ENCODE results near the gene STON2. TPM values are rescaled to one million over a fixed set of nuclear protein-coding genes. Genes with fewer than 3 reads are reported as not detected.
A peak's percentile ranks its signal among the peaks of the same experiment; 100 is the strongest.
"Not testable (repeated sequence)": the region's sequence is repeated elsewhere in the genome, so short reads cannot be mapped to it uniquely, and the experiment has no call there.

The STON2 gene
- total and polyA plus RNA-seq, 2 of the 13 experiments (the other 11 are each of a cell fraction or from before 2014, with no cell fraction given), result 2.1 to 11.0 TPM

- DNase-seq (ENCODE audit: low spot score), result no peak
- no peak overlapping the region for H3K4me3 ChIP-seq (replicated peaks in 1 of 3; ENCODE audit: insufficient read depth in 1 of 3, low read depth in 2 of 3, low read length in 3 of 3)
- no peak overlapping the region for H3K9ac ChIP-seq (ENCODE audit: insufficient read depth, low read depth, low read length)
- no peaks in the 10 kb centered on the region for H3K4me1 ChIP-seq (ENCODE audit: insufficient read depth, low read length)
- peaks cover 6% of the 10 kb centered on the region for H3K9me3 ChIP-seq (ENCODE audit: low read length)
- 0% methylated on average over 1 of the region's 1 CpG for WGBS (ENCODE audit: low lambda C conversion rate)
- ChIA-PET CTCF (ENCODE audit: low intra/inter-chr PET ratio, low total read pairs) (no interaction called here), POLR2A (no interaction called here)
- H3K36me3 ChIP-seq (replicated peaks in 1 of 2; ENCODE audit: control insufficient read depth in 1 of 2, insufficient read depth in 2 of 2, low read length in 2 of 2), result no peaks in the 10 kb centered on the region
- H3K4me2 ChIP-seq (ENCODE audit: low read depth, low read length), result no peak overlapping the region
- in situ Hi-C loops (cut with HindIII; ENCODE audit: extremely low pct_ligation_motif_present, low pct_unique_long_range_greater_than_20kb) (no loop called here), intact Hi-C loops (cut with micrococcal nuclease; ENCODE audit: unreplicated experiment) (no loop called here)
- FAIRE-seq, result no peak
- no peaks in the 10 kb centered on the region for H3K79me2 ChIP-seq (ENCODE audit: insufficient read depth, low read length)
- TF ChIP-seq POLR2AphosphoS5 (IDR thresholded peaks at IDR 0.05; ENCODE audit: low read depth, low read length) (no peak), ATF3 (CRISPR knock-in tag; IDR thresholded peaks at IDR 0.05) (no peak)
- H3K27ac ChIP-seq (ENCODE audit: extremely low read length, insufficient read depth, low read length), result no peak overlapping the region
- no peaks in the 10 kb centered on the region for H4K20me1 ChIP-seq (ENCODE audit: insufficient read depth, low read length)
- no peaks in the 10 kb centered on the region for H3K27me3 ChIP-seq (ENCODE audit: control insufficient read depth in 1 of 2, insufficient read depth in 2 of 2, low read length in 2 of 2)
- ATAC-seq, result no peak
- BruUV-seq (replicated peaks), result no TSS peak
- no peak overlapping the region for H2AFZ ChIP-seq (ENCODE audit: low read length)
These were observed 154.4 kb downstream of the STON2 start for GRCh38 chr14:81245771-81246170.

- BruUV-seq (replicated peaks); H3K9ac ChIP-seq (ENCODE audit: insufficient read depth, low read depth, low read length); CTCF ChIA-PET (ENCODE audit: low intra/inter-chr PET ratio, low total read pairs); H3K4me1 ChIP-seq (ENCODE audit: insufficient read depth, low read length); H2AFZ ChIP-seq (ENCODE audit: low read length); intact Hi-C loops (cut with micrococcal nuclease; ENCODE audit: unreplicated experiment); H3K4me3 ChIP-seq (replicated peaks in 1 of 3; ENCODE audit: insufficient read depth in 1 of 3, low read depth in 2 of 3, low read length in 3 of 3); in situ Hi-C loops (cut with HindIII; ENCODE audit: extremely low pct_ligation_motif_present, low pct_unique_long_range_greater_than_20kb); H3K4me2 ChIP-seq (ENCODE audit: low read depth, low read length); FAIRE-seq; DNase-seq (ENCODE audit: low spot score); H3K27ac ChIP-seq (ENCODE audit: extremely low read length, insufficient read depth, low read length); H3K9me3 ChIP-seq (ENCODE audit: low read length); ATAC-seq; H3K27me3 ChIP-seq (ENCODE audit: control insufficient read depth in 1 of 2, insufficient read depth in 2 of 2, low read length in 2 of 2); H3K36me3 ChIP-seq (replicated peaks in 1 of 2; ENCODE audit: control insufficient read depth in 1 of 2, insufficient read depth in 2 of 2, low read length in 2 of 2); H3K79me2 ChIP-seq (ENCODE audit: insufficient read depth, low read length); POLR2A ChIA-PET; H4K20me1 ChIP-seq (ENCODE audit: insufficient read depth, low read length): not testable (repeated sequence)
- 72% methylated on average over 23 of the region's 28 CpGs for WGBS (ENCODE audit: low lambda C conversion rate)
These were observed 155.7 kb downstream of the STON2 start for GRCh38 chr14:81244431-81244830.

- intact Hi-C loops (cut with micrococcal nuclease; ENCODE audit: unreplicated experiment) (no loop called here), in situ Hi-C loops (cut with HindIII; ENCODE audit: extremely low pct_ligation_motif_present, low pct_unique_long_range_greater_than_20kb) (no loop called here)
- no TSS peak for BruUV-seq (replicated peaks)
- no peak overlapping the region for H3K4me2 ChIP-seq (ENCODE audit: low read depth, low read length)
- ChIA-PET CTCF (ENCODE audit: low intra/inter-chr PET ratio, low total read pairs) (no interaction called here), POLR2A (no interaction called here)
- H3K27me3 ChIP-seq (ENCODE audit: control insufficient read depth in 1 of 2, insufficient read depth in 2 of 2, low read length in 2 of 2), result no peaks in the 10 kb centered on the region
- no peak overlapping the region for H3K4me3 ChIP-seq (replicated peaks in 1 of 3; ENCODE audit: insufficient read depth in 1 of 3, low read depth in 2 of 3, low read length in 3 of 3)
- DNase-seq (ENCODE audit: low spot score) (no peak), ATAC-seq (no peak), FAIRE-seq (no peak)
- no peaks in the 10 kb centered on the region for H3K79me2 ChIP-seq (ENCODE audit: insufficient read depth, low read length)
- H2AFZ ChIP-seq (ENCODE audit: low read length), result no peak overlapping the region
- H3K9me3 ChIP-seq (ENCODE audit: low read length), result peaks cover 6% of the 10 kb centered on the region
- H3K27ac ChIP-seq (ENCODE audit: extremely low read length, insufficient read depth, low read length), result no peak overlapping the region
- no peaks in the 10 kb centered on the region for H3K4me1 ChIP-seq (ENCODE audit: insufficient read depth, low read length)
- no peaks in the 10 kb centered on the region for H4K20me1 ChIP-seq (ENCODE audit: insufficient read depth, low read length)
- no peak for TF ChIP-seq SIN3A (IDR thresholded peaks at IDR 0.05; ENCODE audit: borderline replicate concordance, low read depth, low read length)
- TF ChIP-seq ZFP36L2 (CRISPR knock-in tag; IDR thresholded peaks at IDR 0.05), result no peak
- TF ChIP-seq ZNF160 (CRISPR knock-in tag; IDR thresholded peaks at IDR 0.05), result peak; percentile 97
- no peaks in the 10 kb centered on the region for H3K36me3 ChIP-seq (replicated peaks in 1 of 2; ENCODE audit: control insufficient read depth in 1 of 2, insufficient read depth in 2 of 2, low read length in 2 of 2)
- H3K9ac ChIP-seq (ENCODE audit: insufficient read depth, low read depth, low read length), result no peak overlapping the region
- 1% methylated on average over 2 of the region's 2 CpGs for WGBS (ENCODE audit: low lambda C conversion rate)
These were observed 156.6 kb downstream of the STON2 start for GRCh38 chr14:81243499-81243898.
